Loucy (cell line): ENCODE results near the gene HMHB1.
A peak's percentile ranks its signal among the peaks of the same experiment; 100 is the strongest.

Source experiments
- H2AFZ ChIP-seq: fragments of 200-600 bp; sonication (generic); 2 replicates; pipeline ENCODE4 v1.6.0; 2016; ENCODE audit warnings: antibody characterized with exemption, mild to moderate bottlenecking, low read length, moderate library complexity
- H3F3A ChIP-seq: fragments of 200-600 bp; 2 replicates; pipeline ENCODE4 v1.6.0; 2016; ENCODE audit warnings: antibody characterized with exemption, low read depth, mild to moderate bottlenecking
- H3K27me3 ChIP-seq: fragments of 200-600 bp; sonication (generic); 2 replicates; pipeline ENCODE4 v1.6.1; 2014; ENCODE audit warnings: low read length, mild to moderate bottlenecking; ENCODE audit not compliant: insufficient read depth, poor library complexity, severe bottlenecking
- H3K36me3 ChIP-seq: fragments of 200-600 bp; sonication (generic); 2 replicates; pipeline ENCODE4 v1.6.1; 2016; ENCODE audit warnings: low read length; ENCODE audit not compliant: insufficient read depth
- H3K4me1 ChIP-seq: fragments of 200-600 bp; sonication (generic); 2 replicates; pipeline ENCODE4 v1.5.1; 2014; ENCODE audit warnings: low read length, mild to moderate bottlenecking; ENCODE audit not compliant: insufficient read depth, poor library complexity, severe bottlenecking
- H3K4me2 ChIP-seq: fragments of 200-600 bp; sonication (generic); 2 replicates; pipeline ENCODE4 v1.6.0; 2014; ENCODE audit warnings: antibody characterized with exemption, low read length, low read depth, mild to moderate bottlenecking; ENCODE audit not compliant: poor library complexity, severe bottlenecking
- H3K4me3 ChIP-seq: fragments of 200-600 bp; sonication (generic); 2 replicates; pipeline ENCODE4 v1.5.1; 2014; ENCODE audit warnings: low read length, mild to moderate bottlenecking, mixed read lengths; ENCODE audit not compliant: poor library complexity, severe bottlenecking
- H3K79me2 ChIP-seq: fragments of 200-600 bp; sonication (generic); 2 replicates; pipeline ENCODE4 v1.6.1; 2014; ENCODE audit warnings: low read length; ENCODE audit not compliant: insufficient read depth
- H3K9ac ChIP-seq: fragments of 200-600 bp; sonication (generic); 2 replicates; pipeline ENCODE4 v1.6.0; 2014; ENCODE audit warnings: mild to moderate bottlenecking, low read depth, low read length, moderate library complexity; ENCODE audit not compliant: poor library complexity, severe bottlenecking
- H3K9me2 ChIP-seq: fragments of 200-600 bp; sonication (generic); replicated peaks from 2 replicates; pipeline ENCODE4 v1.6.1; 2016; ENCODE audit warnings: low read depth, low read length, mixed read lengths
- H3K9me3 ChIP-seq: fragments of 200-600 bp; sonication (generic); 2 replicates; pipeline ENCODE4 v1.6.1; 2014; ENCODE audit warnings: mild to moderate bottlenecking, antibody characterized with exemption, low read length, low read depth; ENCODE audit not compliant: insufficient read depth
- H4K20me1 ChIP-seq: fragments of 200-600 bp; sonication (generic); 2 replicates; pipeline ENCODE4 v1.6.0; 2014; ENCODE audit warnings: antibody characterized with exemption, low read length, mild to moderate bottlenecking; ENCODE audit not compliant: insufficient read depth, poor library complexity, severe bottlenecking
- CTCF ChIP-seq: fragments of 200-600 bp; sonication (generic); conservative IDR thresholded peaks from 2 replicates; pipeline ENCODE4 v1.5.1; 2014; ENCODE audit warnings: mild to moderate bottlenecking, antibody characterized with exemption, low read length
- EZH2phosphoT487 ChIP-seq: fragments of 200-600 bp; IDR thresholded peaks from 2 replicates; pipeline ENCODE4 v1.6.1; 2018; ENCODE audit warnings: antibody characterized with exemption, mild to moderate bottlenecking, moderate library complexity, borderline replicate concordance

Gene HMHB1

GRCh38 chr5:143796753-143797152, 15.2 kb upstream of the HMHB1 start:
- no peak overlapping the region for H2AFZ ChIP-seq

GRCh38 chr5:143800715-143801114, 11.2 kb upstream of the HMHB1 start:
- H3K9me3 ChIP-seq, result no peaks in the 10 kb centered on the region
- no peaks in the 10 kb centered on the region for H3K36me3 ChIP-seq
- no peak overlapping the region for H2AFZ ChIP-seq
- peaks cover 10% of the 10 kb centered on the region for H3K4me1 ChIP-seq
- H3K27me3 ChIP-seq, result no peaks in the 10 kb centered on the region
- H3K4me2 ChIP-seq, result no peak overlapping the region
- H3K4me3 ChIP-seq, result no peak overlapping the region
- H3K79me2 ChIP-seq, result no peaks in the 10 kb centered on the region
- no peak overlapping the region for H3K9ac ChIP-seq
- no peaks in the 10 kb centered on the region for H4K20me1 ChIP-seq
- H3F3A ChIP-seq, result no peaks in the 10 kb centered on the region
- TF ChIP-seq CTCF (no peak), EZH2phosphoT487 (no peak)
- no peaks in the 10 kb centered on the region for H3K9me2 ChIP-seq

More at GRCh38 chr5:143796753-143797152, 15.2 kb upstream of the HMHB1 start:
- no peaks in the 10 kb centered on the region for H3K27me3 ChIP-seq
- H4K20me1 ChIP-seq, result no peaks in the 10 kb centered on the region
- TF ChIP-seq EZH2phosphoT487 (no peak), CTCF (no peak)
- no peaks in the 10 kb centered on the region for H3K9me3 ChIP-seq
- H3K4me2 ChIP-seq, result no peak overlapping the region
- peaks cover 10% of the 10 kb centered on the region for H3K4me1 ChIP-seq
- H3K9ac ChIP-seq, result no peak overlapping the region
- H3K36me3 ChIP-seq, result no peaks in the 10 kb centered on the region
- H3K79me2 ChIP-seq, result no peaks in the 10 kb centered on the region
- H3K9me2 ChIP-seq, result no peaks in the 10 kb centered on the region
- H3K4me3 ChIP-seq, result no peak overlapping the region
- no peaks in the 10 kb centered on the region for H3F3A ChIP-seq

GRCh38 chr5:143801252-143801939, 10.6 kb upstream of the HMHB1 start:
- Histone ChIP-seq H3K9ac (no peak overlapping the region), H3K9me2 (no peaks in the 10 kb centered on the region), H2AFZ (peak overlapping the region; percentile 31; the same call in 1 of the 2 replicates), H3K9me3 (no peaks in the 10 kb centered on the region), H3K4me2 (no peak overlapping the region), H3K36me3 (no peaks in the 10 kb centered on the region), H3K79me2 (no peaks in the 10 kb centered on the region), H3K4me1 (peaks cover 10% of the 10 kb centered on the region), H3F3A (no peaks in the 10 kb centered on the region), H4K20me1 (no peaks in the 10 kb centered on the region), H3K27me3 (no peaks in the 10 kb centered on the region), H3K4me3 (no peak overlapping the region)
- TF ChIP-seq EZH2phosphoT487, result no peak
- no peak for TF ChIP-seq CTCF
